PC-3 (cell line): ENCODE measurements around the gene PACRG. TPM values are rescaled to one million over a fixed set of nuclear protein-coding genes. Genes with fewer than 3 reads are reported as not detected.

Experiments used
- ATAC-seq: fragments of 200-7000 bp; cut with Tn5 transposase; 2 replicates; pipeline ENCODE4 v1.9.1; 2020; ENCODE audit warnings: mild to moderate bottlenecking, moderate library complexity
- BruUV-seq: library from RNA; stranded (reverse); fragments of 400-500 nt; replicated peaks from 2 replicates; lab custom pipeline; 2021; lab: Mats Ljungman, UMichigan
- CTCF ChIA-PET: fragments of 300-600 bp; sonication (Branson Sonifier 250); formaldehyde crosslinking; loops from one replicate; lab custom pipeline; 2022; ENCODE audit warnings: antibody characterized with exemption; lab: Charles Lee
- POLR2A ChIA-PET: fragments of 300-600 bp; sonication (Branson Sonifier 250); formaldehyde crosslinking; loops from one replicate; lab custom pipeline; 2022; ENCODE audit warnings: antibody characterized with exemption; ENCODE audit not compliant: unreplicated experiment; lab: Charles Lee
- DNase-seq: peaks from one replicate; pipeline ENCODE4 v3.0.0-alpha.2; 2015
- H2AFZ ChIP-seq: fragments of 300-600 bp; sonication (generic); 2 replicates; pipeline ENCODE4 v1.6.0; 2016; ENCODE audit warnings: antibody characterized with exemption, low read length
- H3F3A ChIP-seq: fragments of 300-600 bp; sonication (generic); one replicate; pipeline ENCODE4 v1.6.0; 2017; ENCODE audit warnings: antibody characterized with exemption, low read length, control low read depth, mild to moderate bottlenecking; ENCODE audit not compliant: unreplicated experiment
- H3K27ac ChIP-seq: fragments of 300-600 bp; sonication (generic); 2 replicates; pipeline ENCODE4 v1.5.1; 2016; ENCODE audit warnings: mild to moderate bottlenecking, low read length
- H3K27me3 ChIP-seq: fragments of 300-600 bp; sonication (generic); 2 replicates; pipeline ENCODE4 v1.6.1; 2016; ENCODE audit warnings: low read length, mixed read lengths
- H3K36me3 ChIP-seq: fragments of 300-600 bp; sonication (generic); 2 replicates; pipeline ENCODE4 v1.6.1; 2016; ENCODE audit warnings: low read depth, mixed run types, low read length, mixed read lengths
- H3K4me1 ChIP-seq: fragments of 300-600 bp; sonication (generic); 2 replicates; pipeline ENCODE4 v1.5.1; 2016; ENCODE audit warnings: low read length; ENCODE audit not compliant: insufficient read depth
- H3K4me2 ChIP-seq: fragments of 300-600 bp; sonication (generic); 2 replicates; pipeline ENCODE4 v1.6.0; 2016; ENCODE audit warnings: low read length
- H3K4me3 ChIP-seq: fragments of 300-600 bp; sonication (generic); 2 replicates; pipeline ENCODE4 v1.5.1; 2016; ENCODE audit warnings: mild to moderate bottlenecking, low read length, mixed read lengths
- H3K79me2 ChIP-seq: fragments of 300-600 bp; sonication (generic); 2 replicates; pipeline ENCODE4 v1.6.1; 2017; ENCODE audit warnings: low read length, mixed read lengths
- H3K9ac ChIP-seq: fragments of 300-600 bp; sonication (generic); 2 replicates; pipeline ENCODE4 v1.6.0; 2016; ENCODE audit warnings: mild to moderate bottlenecking, low read length
- H3K9me2 ChIP-seq: fragments of 300-600 bp; sonication (generic); replicated peaks from 2 replicates; pipeline ENCODE4 v1.6.1; 2016; ENCODE audit warnings: mixed run types, low read length, mixed read lengths
- H3K9me3 ChIP-seq: fragments of 300-600 bp; sonication (generic); 2 replicates; pipeline ENCODE4 v1.6.1; 2016; ENCODE audit warnings: low read length, mixed read lengths
- H4K20me1 ChIP-seq: fragments of 300-600 bp; sonication (generic); 2 replicates; pipeline ENCODE4 v1.6.1; 2016; ENCODE audit warnings: low read length, mixed read lengths
- CTCF ChIP-seq: fragments of 300-600 bp; sonication (generic); conservative IDR thresholded peaks from 2 replicates; pipeline ENCODE4 v1.5.1; 2017; ENCODE audit warnings: antibody characterized with exemption, low read depth, mild to moderate bottlenecking, low read length
- EZH2 ChIP-seq: fragments of 300-600 bp; sonication (generic); IDR thresholded peaks from one replicate; pipeline ENCODE4 v1.6.1; 2017; ENCODE audit warnings: antibody characterized with exemption, mild to moderate bottlenecking, low read length; ENCODE audit not compliant: unreplicated experiment
- EZH2phosphoT487 ChIP-seq: fragments of 300-600 bp; sonication (generic); IDR thresholded peaks from 2 replicates; pipeline ENCODE4 v1.6.1; 2018; ENCODE audit warnings: mild to moderate bottlenecking, antibody characterized with exemption, low read length, borderline replicate concordance
- intact Hi-C: fragments of 100-400 bp; cut with micrococcal nuclease; formaldehyde crosslinking; loops from 2 replicates; pipeline ENCODE4 v1.9.0; 2023
- total RNA-seq: library from RNA; depleted of rRNA; stranded (reverse); fragments of >200 nt; gene quantifications from 2 replicates; pipeline ENCODE4 v1.2.3, GENCODE V29; 2014

PACRG gene
- total RNA-seq, 1 experiment from 2014 or later: not detected

- ChIA-PET CTCF (no interaction called here), POLR2A (no interaction called here)
- no peaks in the 10 kb centered on the region for H3K79me2 ChIP-seq
- H3K9ac ChIP-seq: no peak overlapping the region
- no peaks in the 10 kb centered on the region for H3K36me3 ChIP-seq
- H3K9me2 ChIP-seq: no peaks in the 10 kb centered on the region
- H3K4me3 ChIP-seq: no peak overlapping the region
- no peak for DNase-seq
- intact Hi-C loops: no loop called here
- H2AFZ ChIP-seq: no peak overlapping the region
- no peaks in the 10 kb centered on the region for H4K20me1 ChIP-seq
- no TSS peak for BruUV-seq
- no peak overlapping the region for H3K27ac ChIP-seq
- ATAC-seq: no peak
- H3K27me3 ChIP-seq: no peaks in the 10 kb centered on the region
- no peaks in the 10 kb centered on the region for H3K9me3 ChIP-seq
- H3K4me1 ChIP-seq: no peaks in the 10 kb centered on the region
- H3F3A ChIP-seq: no peaks in the 10 kb centered on the region
- TF ChIP-seq EZH2phosphoT487 (no peak), CTCF (no peak), EZH2 (no peak)
- H3K4me2 ChIP-seq: no peak overlapping the region
Observed at GRCh38 chr6:163190786-163191185, 463.0 kb downstream of the PACRG start.

- CTCF ChIA-PET: no interaction called here
Observed at GRCh38 chr6:163191704-163192537, 464.1 kb downstream of the PACRG start.

More at GRCh38 chr6:163191704-163192537, 464.1 kb downstream of the PACRG start:
- TF ChIP-seq CTCF (no peak), EZH2 (no peak), EZH2phosphoT487 (no peak)
- Histone ChIP-seq H3K79me2 (no peaks in the 10 kb centered on the region), H3K27me3 (no peaks in the 10 kb centered on the region), H3K36me3 (no peaks in the 10 kb centered on the region), H3K9ac (no peak overlapping the region), H3K9me3 (no peaks in the 10 kb centered on the region), H4K20me1 (no peaks in the 10 kb centered on the region), H3K9me2 (no peaks in the 10 kb centered on the region), H3K4me3 (no peak overlapping the region), H3K27ac (no peak overlapping the region), H3K4me1 (no peaks in the 10 kb centered on the region), H3F3A (no peaks in the 10 kb centered on the region), H2AFZ (no peak overlapping the region), H3K4me2 (no peak overlapping the region)
- POLR2A ChIA-PET: no interaction called here
- ATAC-seq (no peak), DNase-seq (no peak)
- no TSS peak for BruUV-seq
- intact Hi-C loops: no loop called here
